ENCODE results near the gene NOP9.

GRCh38 chr14:24261969-24262327, 37.7 kb upstream of the NOP9 start:
- TF ChIP-seq POLR2AphosphoS5 (IDR thresholded peaks at IDR 0.05; ENCODE audit: low read depth, low read length) (no peak), REST (IDR thresholded peaks at IDR 0.05; ENCODE audit: insufficient read depth in 1 of 2, low read depth in 2 of 2, low read length in 2 of 2) (no peak)

Measured in PFSK-1 (cell line).